CD1c-positive myeloid dendritic cell (primary cell): ENCODE data around the gene ACAN.
A peak's percentile ranks its signal among the peaks of the same experiment; 100 is the strongest.

ENCODE experiments used
- DNase-seq: peaks from one replicate; pipeline ENCODE4 v3.0.0-alpha.2; 2016; ENCODE audit errors: extremely low spot score

ACAN gene

GRCh38 chr15:88802250-88802990, 816 bp upstream of the ACAN start:
- no peak for DNase-seq

- no peak for DNase-seq
These were observed 320 bp upstream of the ACAN start for GRCh38 chr15:88802991-88803240.

GRCh38 chr15:88803920-88804247, 648 bp downstream of the ACAN start:
- DNase-seq, result no peak

DNA sequence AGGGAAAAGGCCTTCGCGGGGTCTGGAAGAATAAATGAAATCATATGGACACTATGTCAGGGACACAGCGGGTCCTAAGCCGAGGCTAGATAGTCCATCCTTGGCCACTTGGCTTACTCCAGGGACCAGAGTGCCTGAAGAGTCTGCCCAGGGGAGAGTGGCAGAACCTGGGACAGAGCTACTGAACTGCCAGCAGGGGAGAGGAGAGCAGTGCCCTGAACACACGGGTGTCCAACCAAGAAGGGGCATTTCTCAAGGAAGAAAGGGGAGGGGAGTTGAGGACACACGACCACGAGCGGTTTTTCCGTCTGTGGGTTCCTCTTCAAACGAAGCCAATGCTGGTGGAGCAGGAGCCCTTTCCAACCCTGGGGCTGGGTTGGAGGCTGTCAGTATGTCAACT, 1.0 kb downstream of the ACAN start:
- DNase-seq, result no peak

DNA sequence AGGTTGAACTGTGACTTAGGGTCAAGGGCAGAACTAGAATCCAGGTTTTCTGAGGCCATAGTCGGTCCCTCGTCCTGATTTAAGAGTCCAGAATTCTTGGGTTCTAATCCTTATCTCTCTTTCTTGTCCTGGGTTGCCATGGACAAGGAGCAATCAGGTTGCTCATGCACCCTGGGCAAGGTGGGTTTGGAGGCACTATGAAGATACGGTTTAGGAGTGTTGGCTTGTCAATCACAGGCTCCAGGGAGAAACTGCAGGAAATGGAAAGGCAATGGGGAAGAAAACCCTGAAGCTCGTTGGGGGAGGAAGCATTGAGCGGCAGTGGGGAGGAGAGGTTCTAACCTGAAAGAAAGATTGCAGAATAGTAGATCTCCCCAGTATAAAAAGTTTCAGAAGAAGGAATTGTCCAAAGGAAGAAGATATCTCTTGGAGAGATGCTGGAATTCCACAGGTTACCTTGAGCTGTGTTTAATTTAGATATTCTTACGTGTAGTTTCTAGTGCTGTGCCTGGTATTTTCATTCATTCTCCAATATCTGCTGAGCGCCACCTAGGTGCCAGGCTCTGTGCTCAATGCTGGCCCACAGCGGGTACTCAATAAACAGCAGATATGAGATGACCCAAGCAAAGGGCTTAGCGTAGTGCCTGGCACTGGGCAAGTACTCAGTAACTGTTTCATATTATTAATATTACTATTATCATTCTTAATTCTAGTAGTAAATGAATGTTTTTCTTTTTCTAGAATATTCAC, 2.0 kb downstream of the ACAN start:
- DNase-seq, result no peak

DNA sequence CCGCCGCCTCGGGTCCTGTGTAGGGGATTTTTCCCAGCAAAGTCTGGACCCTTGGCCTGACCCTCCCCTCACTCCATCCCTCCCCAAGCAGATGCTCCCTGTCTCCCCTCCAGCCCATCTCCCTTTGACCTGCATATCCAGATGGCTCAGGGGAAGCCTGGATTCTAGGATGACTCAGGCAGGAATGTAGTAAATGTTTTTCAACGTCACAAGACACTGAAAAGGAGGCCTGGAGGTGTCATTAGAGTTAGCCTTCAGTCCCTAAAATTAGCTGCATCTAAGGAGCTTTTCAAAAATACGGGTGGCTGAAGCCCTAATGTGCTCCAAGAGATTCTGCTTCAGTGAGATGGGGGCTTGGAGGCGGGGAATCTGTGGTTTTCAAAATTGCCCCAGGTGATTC, 7.2 kb downstream of the ACAN start:
- DNase-seq, result no peak

GRCh38 chr15:88812133-88812532, 8.9 kb downstream of the ACAN start:
- no peak for DNase-seq

- DNase-seq, result no peak
These were observed 10.7 kb downstream of the ACAN start for GRCh38 chr15:88813960-88814359.

GRCh38 chr15:88814393-88814792, 11.2 kb downstream of the ACAN start:
- no peak for DNase-seq

- no peak for DNase-seq
These were observed 15.7 kb downstream of the ACAN start for GRCh38 chr15:88818920-88819319.

DNA sequence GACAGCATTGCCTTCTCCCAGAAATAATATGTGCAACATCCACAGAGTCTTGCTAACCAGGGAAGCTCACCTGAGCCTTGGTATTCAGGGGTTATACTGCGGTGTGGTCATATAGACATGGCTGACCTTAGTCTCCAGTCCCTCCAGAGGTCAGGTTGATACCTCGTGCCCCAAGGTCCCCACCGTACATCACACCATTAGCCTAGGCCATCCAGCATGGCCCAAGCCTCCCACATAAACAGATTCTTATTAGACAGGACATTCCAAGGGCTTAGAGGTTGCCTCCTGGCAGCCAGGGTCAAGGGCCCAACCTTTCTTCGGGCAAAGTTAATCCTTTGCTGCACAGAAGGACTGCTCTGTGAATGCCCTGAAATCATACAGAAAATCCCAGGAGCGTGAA, 18.8 kb downstream of the ACAN start:
- no peak for DNase-seq

GRCh38 chr15:88828791-88829190, 25.6 kb downstream of the ACAN start:
- no peak for DNase-seq

- no peak for DNase-seq
These were observed 26.8 kb downstream of the ACAN start for GRCh38 chr15:88830016-88830415.

DNA sequence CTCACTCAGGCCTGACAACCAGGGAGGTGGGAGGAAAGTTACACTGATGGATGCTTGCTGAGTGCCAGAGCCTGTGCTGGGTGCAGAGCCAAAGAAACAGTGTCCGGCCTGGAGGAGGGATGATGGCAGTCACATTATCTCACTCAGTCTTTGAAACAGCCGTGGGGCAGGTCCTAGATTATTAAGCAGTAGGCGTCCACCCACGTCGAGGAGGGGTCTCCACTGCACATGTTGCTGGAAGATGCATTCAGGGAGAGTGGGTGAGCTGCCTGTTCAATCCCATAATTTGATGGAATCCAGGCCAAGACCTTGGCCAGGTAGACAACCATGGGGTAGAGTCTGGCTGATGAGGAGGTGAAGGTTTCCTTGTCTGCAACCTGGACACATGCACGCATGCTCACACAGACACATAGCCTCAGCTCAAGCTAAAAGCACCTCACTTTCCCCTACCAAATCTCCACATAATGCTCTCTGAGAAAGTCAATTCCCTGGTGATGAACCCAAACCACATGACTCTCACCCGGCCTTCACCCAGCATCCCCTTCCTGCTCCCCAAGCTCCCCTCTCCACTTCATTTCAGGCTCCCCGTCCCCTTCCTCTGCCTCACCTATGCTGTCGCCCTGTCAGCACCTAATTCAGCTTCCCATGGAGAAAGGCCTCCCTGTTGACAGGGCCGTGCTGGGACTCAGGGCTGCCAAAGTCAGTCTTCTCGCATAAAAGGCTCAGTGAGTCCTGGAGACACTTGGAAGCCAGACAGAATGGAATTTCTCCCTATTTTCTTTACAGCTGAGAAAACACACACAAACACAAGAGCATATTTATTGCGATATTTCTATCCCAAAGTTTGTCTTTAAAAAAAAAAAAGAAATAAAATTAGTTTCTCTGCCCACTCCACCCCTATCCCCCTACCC, 29.8 kb downstream of the ACAN start:
- no peak for DNase-seq

GRCh38 chr15:88833731-88834100, 30.5 kb downstream of the ACAN start:
- DNase-seq, result no peak

DNA sequence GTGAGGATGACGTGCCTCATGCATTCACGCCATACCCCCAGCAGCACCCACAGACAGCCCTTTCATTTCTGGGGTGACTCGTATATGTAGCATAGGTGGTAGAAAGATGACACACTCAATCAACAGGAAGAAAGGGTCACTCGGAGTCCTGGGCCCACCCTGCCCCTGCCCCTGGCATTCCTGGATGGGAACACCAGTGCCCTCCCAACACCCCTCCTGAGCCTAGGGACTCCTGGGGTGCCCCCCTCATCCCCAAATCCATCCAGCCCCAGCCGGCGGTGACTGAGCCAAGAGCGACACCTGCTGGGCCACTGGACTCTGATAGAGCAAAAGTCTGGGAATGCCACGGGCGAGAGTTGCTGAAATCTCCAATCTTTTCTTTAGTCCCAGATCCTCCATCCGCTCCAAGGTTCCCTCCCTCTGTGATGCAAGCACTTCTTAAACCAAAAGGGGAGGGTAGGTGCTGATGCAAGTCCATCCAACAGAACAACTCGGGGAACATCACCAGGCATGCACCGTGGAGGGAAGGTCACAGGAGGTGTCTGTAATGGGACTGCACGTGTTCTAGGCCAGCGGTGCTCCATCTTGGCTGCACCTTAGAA, 31.1 kb downstream of the ACAN start:
- DNase-seq, result peak; percentile 2

DNA sequence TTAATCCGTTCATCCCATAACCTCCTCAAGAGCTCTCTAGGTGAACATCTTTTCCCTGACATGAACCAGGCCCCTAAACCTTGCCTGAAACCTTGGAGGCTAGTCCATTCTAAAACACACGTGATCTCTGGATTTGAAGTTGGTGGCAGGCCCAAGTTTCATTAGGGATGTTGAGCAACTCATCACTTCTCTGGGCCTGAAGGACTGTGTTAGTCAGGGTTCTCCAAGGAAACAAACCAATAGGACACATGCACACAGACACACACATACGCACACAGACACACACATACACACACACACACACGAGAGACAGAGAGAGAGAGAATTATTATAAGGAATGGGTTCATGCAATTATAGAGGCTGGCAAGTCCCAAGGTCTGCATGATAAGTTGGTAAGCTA, 31.9 kb downstream of the ACAN start:
- no peak for DNase-seq

GRCh38 chr15:88835646-88836045, 32.4 kb downstream of the ACAN start:
- DNase-seq, result no peak

DNA sequence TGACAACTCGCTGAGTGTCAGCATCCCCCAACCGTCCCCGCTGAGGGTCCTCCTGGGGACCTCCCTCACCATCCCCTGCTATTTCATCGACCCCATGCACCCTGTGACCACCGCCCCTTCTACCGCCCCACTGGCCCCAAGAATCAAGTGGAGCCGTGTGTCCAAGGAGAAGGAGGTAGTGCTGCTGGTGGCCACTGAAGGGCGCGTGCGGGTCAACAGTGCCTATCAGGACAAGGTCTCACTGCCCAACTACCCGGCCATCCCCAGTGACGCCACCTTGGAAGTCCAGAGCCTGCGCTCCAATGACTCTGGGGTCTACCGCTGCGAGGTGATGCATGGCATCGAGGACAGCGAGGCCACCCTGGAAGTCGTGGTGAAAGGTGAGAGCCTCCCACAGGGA, 35.4 kb downstream of the ACAN start:
- no peak for DNase-seq

DNA sequence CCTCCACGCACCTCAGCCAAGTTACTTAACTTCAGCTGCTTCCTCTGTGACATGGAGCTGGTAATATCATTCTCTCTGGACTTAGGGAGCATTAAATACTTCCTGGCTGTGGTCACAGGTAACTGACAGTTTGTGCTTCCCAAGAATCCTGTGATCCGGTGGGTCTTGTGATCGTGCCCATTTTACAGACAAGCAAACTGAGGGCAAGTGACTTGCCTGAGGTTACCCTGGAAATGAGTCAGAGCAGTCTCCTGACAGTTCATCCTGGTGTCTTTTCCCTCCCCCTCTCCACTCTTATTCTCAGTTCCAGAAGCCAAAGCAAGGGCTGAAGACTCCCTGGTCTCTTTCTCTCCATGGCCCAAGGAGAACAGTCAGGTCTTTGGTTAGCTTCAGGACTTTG, 35.9 kb downstream of the ACAN start:
- no peak for DNase-seq

DNA sequence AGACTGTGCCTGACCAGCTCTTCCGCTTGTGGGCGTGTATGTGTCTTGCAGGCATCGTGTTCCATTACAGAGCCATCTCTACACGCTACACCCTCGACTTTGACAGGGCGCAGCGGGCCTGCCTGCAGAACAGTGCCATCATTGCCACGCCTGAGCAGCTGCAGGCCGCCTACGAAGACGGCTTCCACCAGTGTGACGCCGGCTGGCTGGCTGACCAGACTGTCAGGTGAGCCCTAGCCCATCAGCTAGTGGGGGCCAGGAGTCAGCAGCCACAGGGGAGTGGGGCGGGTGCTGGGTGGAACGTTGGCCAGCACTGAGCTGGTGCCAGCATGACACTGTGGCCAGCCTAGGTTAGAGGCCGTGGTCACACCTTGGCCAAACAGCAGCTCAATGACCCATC, 36.7 kb downstream of the ACAN start:
- no peak for DNase-seq

DNA sequence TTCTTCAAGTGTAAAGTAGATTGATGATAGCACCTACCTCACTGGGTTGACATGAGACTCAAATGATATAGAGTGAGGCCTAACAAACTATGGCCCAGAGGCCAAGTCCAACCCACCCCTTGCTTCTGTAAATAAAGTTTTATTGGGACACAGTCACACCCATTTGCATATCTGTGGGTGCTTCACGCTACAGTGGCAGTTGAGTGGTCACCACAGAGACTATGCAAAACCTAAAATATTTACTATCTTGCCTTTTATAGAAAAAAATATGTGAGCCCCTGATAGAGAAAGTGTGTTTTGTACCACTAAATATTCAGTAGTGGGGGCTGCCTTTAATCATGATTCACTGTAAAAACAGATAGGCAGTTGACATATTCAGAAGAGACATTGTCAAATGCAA, 38.0 kb downstream of the ACAN start:
- DNase-seq, result no peak

DNA sequence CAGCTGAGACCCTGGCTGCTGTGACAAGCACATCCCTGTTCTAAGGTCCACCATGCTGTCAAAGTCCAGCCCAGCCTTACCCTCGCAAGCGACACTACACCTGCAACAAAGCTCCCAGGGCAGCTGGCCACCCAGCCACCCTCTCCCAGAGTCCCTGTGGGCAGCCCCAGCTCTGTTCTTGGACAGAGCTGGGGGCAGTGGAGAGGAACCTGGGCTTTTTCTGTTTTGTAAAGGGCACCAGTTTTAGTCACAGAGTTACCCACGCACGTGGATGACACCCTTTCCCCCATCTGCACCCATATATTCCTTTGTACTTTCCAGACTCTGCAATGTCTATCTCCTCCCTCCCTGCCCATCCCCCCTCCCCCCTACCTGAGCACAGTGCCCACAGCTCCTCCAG, 38.9 kb downstream of the ACAN start:
- no peak for DNase-seq
